HepG2 (cell line): ENCODE measurements around the gene FURIN. TPM values are rescaled to one million over a fixed set of nuclear protein-coding genes. Genes with fewer than 3 reads are reported as not detected.

Experiments used
- ATAC-seq: fragments of 200-7000 bp; cut with Tn5 transposase; 3 replicates; pipeline ENCODE4 v1.9.1; 2020; ENCODE audit warnings: mild to moderate bottlenecking, moderate library complexity
- BruUV-seq: library from RNA; stranded (reverse); fragments of 400-500 nt; replicated peaks from 2 replicates; lab custom pipeline; 2021; lab: Mats Ljungman, UMichigan
- CTCF ChIA-PET: fragments of 300-600 bp; formaldehyde crosslinking; extraction: SDS; loops from one replicate; lab custom pipeline; 2021; ENCODE audit warnings: low total read pairs, inconsistent platforms, low intra/inter-chr PET ratio; lab: Yijun Ruan, JAX
- POLR2A ChIA-PET: fragments of 350-600 bp; sonication (Branson Sonifier 250); formaldehyde crosslinking; loops from one replicate; lab custom pipeline; 2020; ENCODE audit warnings: antibody characterized with exemption, inconsistent platforms; lab: Yijun Ruan, JAX
- DNase-seq: peaks from one replicate; pipeline ENCODE4 v3.0.0-alpha.2; 2015; ENCODE audit warnings: low spot score
- FAIRE-seq: peaks from 3 replicates; lab custom pipeline; 2011; peaks lifted over from hg19 to GRCh38; lab: Jason Lieb, UNC
- H2AFZ ChIP-seq: one replicate; pipeline ENCODE4 v1.6.1; 2011; ENCODE audit warnings: low read length, inconsistent platforms
- H3K27ac ChIP-seq: fragments of 300-600 bp; 3 replicates; pipeline ENCODE4 v1.8.0; 2011; ENCODE audit warnings: mixed run types, mild to moderate bottlenecking, mixed read lengths, low read length, inconsistent platforms; ENCODE audit not compliant: insufficient read depth; ENCODE audit errors: extremely low read length
- H3K27me3 ChIP-seq, 2 experiments: fragments of 200-600 bp in 1 of 2; 2 replicates in 1 of 2; 3 replicates in 1 of 2; pipeline versions ENCODE4 v1.6.0 to v1.8.0; 2011; ENCODE audit warnings: low read length in 2 of 2, mild to moderate bottlenecking in 2 of 2, moderate library complexity in 2 of 2, inconsistent platforms in 1 of 2; ENCODE audit not compliant: insufficient read depth in 2 of 2, control insufficient read depth in 1 of 2
- H3K36me3 ChIP-seq, 2 experiments: fragments of 200-600 bp in 1 of 2; replicated peaks in 1 of 2; 2 replicates in 1 of 2; 3 replicates in 1 of 2; pipeline versions ENCODE4 v1.5.1 to v1.8.0; 2011; ENCODE audit warnings: low read length in 2 of 2, inconsistent platforms in 1 of 2; ENCODE audit not compliant: insufficient read depth in 2 of 2, control insufficient read depth in 1 of 2
- H3K4me1 ChIP-seq: 2 replicates; pipeline ENCODE4 v1.5.1; 2012; ENCODE audit warnings: low read length, inconsistent platforms; ENCODE audit not compliant: insufficient read depth
- H3K4me2 ChIP-seq: 2 replicates; pipeline ENCODE4 v1.6.0; 2011; ENCODE audit warnings: low read depth, low read length, inconsistent platforms
- H3K4me3 ChIP-seq, 3 experiments: fragments of 200-600 bp in 1 of 3; sonication (generic), shearing (Covaris generic) in 1 of 3; replicated peaks in 1 of 3; 2 replicates each; pipeline ENCODE4 v1.5.1; 2011 to 2016; ENCODE audit warnings: low read length in 3 of 3, inconsistent platforms in 2 of 3, low read depth in 2 of 3, mild to moderate bottlenecking in 2 of 3, control low read depth in 1 of 3, mixed read lengths in 1 of 3; ENCODE audit not compliant: insufficient read depth in 1 of 3
- H3K79me2 ChIP-seq: one replicate; pipeline ENCODE4 v1.6.1; 2011; ENCODE audit warnings: low read length, inconsistent platforms; ENCODE audit not compliant: insufficient read depth
- H3K9ac ChIP-seq: 2 replicates; pipeline ENCODE4 v1.6.0; 2011; ENCODE audit warnings: mild to moderate bottlenecking, low read depth, low read length, inconsistent platforms; ENCODE audit not compliant: insufficient read depth
- H3K9me3 ChIP-seq: 2 replicates; pipeline ENCODE4 v1.5.1; 2012; ENCODE audit warnings: mild to moderate bottlenecking, low read length
- H4K20me1 ChIP-seq: 2 replicates; pipeline ENCODE4 v1.6.0; 2011; ENCODE audit warnings: inconsistent platforms, mild to moderate bottlenecking, low read length, moderate library complexity; ENCODE audit not compliant: insufficient read depth
- FIP1L1 ChIP-seq: fragments of 200-400 bp; formaldehyde crosslinking; IDR thresholded peaks from 2 replicates; pipeline ENCODE4 v1.6.1; 2018; ENCODE audit warnings: low read depth, mild to moderate bottlenecking, low read length, moderate library complexity, borderline replicate concordance; ENCODE audit not compliant: insufficient read depth
- KDM2A ChIP-seq: sonication (generic); formaldehyde crosslinking; IDR thresholded peaks from 2 replicates; pipeline ENCODE4 v1.4.0; 2020; ENCODE audit warnings: low read depth, missing genetic modification reagents, borderline replicate concordance
- KLF15 ChIP-seq: sonication (generic); formaldehyde crosslinking; IDR thresholded peaks from 2 replicates; pipeline ENCODE4 v1.8.1; 2023; ENCODE audit warnings: borderline replicate concordance, mild to moderate bottlenecking, inconsistent platforms, missing genetic modification reagents, mixed read lengths
- PTBP1 ChIP-seq: fragments of 200-400 bp; formaldehyde crosslinking; IDR thresholded peaks from 2 replicates; pipeline ENCODE4 v1.6.1; 2018; ENCODE audit warnings: low read length, low read depth; ENCODE audit not compliant: poor library complexity, severe bottlenecking
- TAF15 ChIP-seq: fragments of 200-400 bp; formaldehyde crosslinking; IDR thresholded peaks from one replicate; pipeline ENCODE4 v1.6.1; 2018; ENCODE audit warnings: mild to moderate bottlenecking, low read depth, low read length; ENCODE audit not compliant: poor library complexity, severe bottlenecking
- ZNF430 ChIP-seq: sonication (generic); formaldehyde crosslinking; IDR thresholded peaks from 2 replicates; pipeline ENCODE4 v1.9.0; 2021; ENCODE audit warnings: mild to moderate bottlenecking, missing genetic modification reagents
- WGBS: methylation state at CpG from one replicate; pipeline ENCODE4 v1.1.6; 2017; ENCODE audit warnings: low lambda C conversion rate; 5-methylcytosine and 5-hydroxymethylcytosine counted together
- in situ Hi-C: cut with HindIII; loops from 2 replicates; pipeline ENCODE4 v1.10.0; 2017; ENCODE audit warnings: low pct_unique_long_range_greater_than_20kb; ENCODE audit not compliant: extremely low pct_ligation_motif_present
- intact Hi-C: fragments of 100-400 bp; cut with micrococcal nuclease; formaldehyde crosslinking; loops from one replicate; pipeline ENCODE4 v1.10.0; 2022; ENCODE audit not compliant: unreplicated experiment
- polyA plus RNA-seq, 8 experiments: library from polyadenylated mRNA; depleted of rRNA in 3 of 8; stranded (reverse) in 7 of 8; unstranded in 1 of 8; fragments of >200 nt; fragmentation: Illumina TruSeq in 4 of 8; extraction: Trizol in 4 of 8; gene quantifications; 2 replicates each; pipeline versions ENCODE4 v1.2.1 to v1.2.3, GENCODE V29; 2011 to 2016; ENCODE audit warnings: low read depth in 4 of 8, missing spikeins in 1 of 8, mixed read lengths in 1 of 8; ENCODE audit not compliant: insufficient read depth in 1 of 8
- total RNA-seq, 5 experiments: library from RNA; depleted of rRNA; stranded (reverse); fragments of >200 nt; fragmentation: Illumina TruSeq; extraction: Trizol; gene quantifications; 2 replicates each; pipeline ENCODE4 v1.2.3, GENCODE V29; 2016; ENCODE audit warnings: low read depth in 1 of 5
- TF ChIP-seq, protein P1 (sequence below): sonication (generic); formaldehyde crosslinking; IDR thresholded peaks from 2 replicates; pipeline ENCODE4 v1.9.0; 2022; ENCODE audit warnings: missing genetic modification reagents, mild to moderate bottlenecking, borderline replicate concordance
- TF ChIP-seq, protein P2 (sequence below): IDR thresholded peaks from 2 replicates; pipeline ENCODE4 v1.6.1; 2016; ENCODE audit warnings: missing biosample characterization, missing genetic modification reagents, low read depth
- TF ChIP-seq, protein P3 (sequence below): sonication (generic); formaldehyde crosslinking; IDR thresholded peaks from 2 replicates; pipeline ENCODE4 v1.5.1; 2020; ENCODE audit warnings: mild to moderate bottlenecking, moderate library complexity, missing genetic modification reagents
- TF ChIP-seq, protein P4 (sequence below): sonication (generic); formaldehyde crosslinking; IDR thresholded peaks from 2 replicates; pipeline ENCODE4 v1.5.0; 2020; ENCODE audit warnings: mild to moderate bottlenecking, low read depth, missing genetic modification reagents, borderline replicate concordance

The FURIN gene
- total and polyA plus RNA-seq, 2 of the 13 experiments (the other 11 are each of a cell fraction or from before 2014, with no cell fraction given), result 15.2 to 17.4 TPM

DNA sequence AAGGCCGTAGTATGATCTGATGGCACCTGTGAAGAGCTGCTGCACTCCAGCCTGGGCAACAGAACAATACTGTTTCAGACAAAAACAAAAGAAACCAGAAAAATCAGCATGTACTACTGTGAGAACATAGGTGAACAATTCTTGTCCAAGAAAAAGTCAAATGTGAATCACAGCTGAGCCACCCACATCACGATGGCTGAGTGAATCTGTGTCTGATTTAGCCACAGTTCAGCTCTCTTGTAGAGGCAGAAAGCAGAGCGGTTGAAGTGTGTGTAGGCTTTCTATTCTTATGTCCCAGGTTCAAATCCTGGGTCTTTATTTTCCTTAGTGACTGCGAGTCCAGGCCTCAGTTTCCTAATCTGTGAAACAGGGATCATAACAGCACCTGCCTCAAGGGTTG lies 4.4 kb upstream of the FURIN start:
- Histone ChIP-seq H3K27ac (no peak overlapping the region), H4K20me1 (0 out of 2 replicates have a peak, but pooled peaks cover 2% of the 10 kb centered on the region), H3K4me1 (peaks cover 81% of the 10 kb centered on the region), H3K4me2 (no peak overlapping the region), H3K79me2 (no peaks in the 10 kb centered on the region), H2AFZ (no peak overlapping the region), H3K4me3 (no peak overlapping the region), H3K9me3 (no peaks in the 10 kb centered on the region), H3K27me3 (peaks cover 0 to 44% of the 10 kb centered on the region in 2 experiments; a peak in 4 of 5 replicates), H3K36me3 (no peaks in the 10 kb centered on the region), H3K9ac (no peak overlapping the region)
- ChIA-PET POLR2A (interaction anchor here (1.7 to 3.3 kb wide), 2 partner anchors 10 to 21 kb away, joined by 6 to 17 read pairs; no protein-coding TSS in a partner anchor), CTCF (no interaction called here)
- no TSS peak for BruUV-seq
- intact Hi-C loops, result no loop called here
- no peak for FAIRE-seq
- no peak for DNase-seq
- ATAC-seq, result no peak
- in situ Hi-C loops, result no loop called here
- TF ChIP-seq KDM2A (CRISPR knock-in tag), result no peak
- no peak for TF ChIP-seq ZNF430 (CRISPR knock-in tag)
- TF ChIP-seq, protein P1, sequence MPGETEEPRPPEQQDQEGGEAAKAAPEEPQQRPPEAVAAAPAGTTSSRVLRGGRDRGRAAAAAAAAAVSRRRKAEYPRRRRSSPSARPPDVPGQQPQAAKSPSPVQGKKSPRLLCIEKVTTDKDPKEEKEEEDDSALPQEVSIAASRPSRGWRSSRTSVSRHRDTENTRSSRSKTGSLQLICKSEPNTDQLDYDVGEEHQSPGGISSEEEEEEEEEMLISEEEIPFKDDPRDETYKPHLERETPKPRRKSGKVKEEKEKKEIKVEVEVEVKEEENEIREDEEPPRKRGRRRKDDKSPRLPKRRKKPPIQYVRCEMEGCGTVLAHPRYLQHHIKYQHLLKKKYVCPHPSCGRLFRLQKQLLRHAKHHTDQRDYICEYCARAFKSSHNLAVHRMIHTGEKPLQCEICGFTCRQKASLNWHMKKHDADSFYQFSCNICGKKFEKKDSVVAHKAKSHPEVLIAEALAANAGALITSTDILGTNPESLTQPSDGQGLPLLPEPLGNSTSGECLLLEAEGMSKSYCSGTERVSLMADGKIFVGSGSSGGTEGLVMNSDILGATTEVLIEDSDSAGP, result no peak
- TF ChIP-seq FIP1L1, result no peak
- no peak for TF ChIP-seq TAF15
- TF ChIP-seq, protein P2, sequence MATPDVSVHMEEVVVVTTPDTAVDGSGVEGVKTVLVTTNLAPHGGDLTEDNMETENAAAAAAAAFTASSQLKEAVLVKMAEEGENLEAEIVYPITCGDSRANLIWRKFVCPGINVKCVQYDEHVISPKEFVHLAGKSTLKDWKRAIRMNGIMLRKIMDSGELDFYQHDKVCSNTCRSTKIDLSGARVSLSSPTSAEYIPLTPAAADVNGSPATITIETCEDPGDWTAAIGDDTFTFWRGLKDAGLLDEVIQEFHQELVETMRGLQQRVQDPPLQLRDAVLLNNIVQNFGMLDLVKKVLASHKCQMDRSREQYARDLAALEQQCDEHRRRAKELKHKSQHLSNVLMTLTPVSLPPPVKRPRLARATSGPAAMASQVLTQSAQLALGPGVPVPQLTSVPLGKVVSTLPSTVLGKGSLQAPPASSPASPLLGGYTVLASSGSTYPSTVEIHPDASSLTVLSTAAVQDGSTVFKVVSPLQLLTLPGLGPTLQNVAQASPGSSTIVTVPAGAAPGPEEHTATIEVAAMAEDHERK (CRISPR knock-in tag), result no peak
- TF ChIP-seq, protein P3, sequence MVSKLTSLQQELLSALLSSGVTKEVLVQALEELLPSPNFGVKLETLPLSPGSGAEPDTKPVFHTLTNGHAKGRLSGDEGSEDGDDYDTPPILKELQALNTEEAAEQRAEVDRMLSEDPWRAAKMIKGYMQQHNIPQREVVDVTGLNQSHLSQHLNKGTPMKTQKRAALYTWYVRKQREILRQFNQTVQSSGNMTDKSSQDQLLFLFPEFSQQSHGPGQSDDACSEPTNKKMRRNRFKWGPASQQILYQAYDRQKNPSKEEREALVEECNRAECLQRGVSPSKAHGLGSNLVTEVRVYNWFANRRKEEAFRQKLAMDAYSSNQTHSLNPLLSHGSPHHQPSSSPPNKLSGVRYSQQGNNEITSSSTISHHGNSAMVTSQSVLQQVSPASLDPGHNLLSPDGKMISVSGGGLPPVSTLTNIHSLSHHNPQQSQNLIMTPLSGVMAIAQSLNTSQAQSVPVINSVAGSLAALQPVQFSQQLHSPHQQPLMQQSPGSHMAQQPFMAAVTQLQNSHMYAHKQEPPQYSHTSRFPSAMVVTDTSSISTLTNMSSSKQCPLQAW (CRISPR knock-in tag), result no peak
- no peak for TF ChIP-seq PTBP1
- no peak for TF ChIP-seq KLF15
- TF ChIP-seq, protein P4, sequence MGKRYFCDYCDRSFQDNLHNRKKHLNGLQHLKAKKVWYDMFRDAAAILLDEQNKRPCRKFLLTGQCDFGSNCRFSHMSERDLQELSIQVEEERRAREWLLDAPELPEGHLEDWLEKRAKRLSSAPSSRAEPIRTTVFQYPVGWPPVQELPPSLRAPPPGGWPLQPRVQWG, result no peak
- WGBS, result 46% methylated on average over 4 of the region's 4 CpGs
